ENCODE measurements around the gene COL12A1. TPM values are rescaled to one million over a fixed set of nuclear protein-coding genes. Genes with fewer than 3 reads are reported as not detected.
"Not testable (repeated sequence)": the region's sequence is repeated elsewhere in the genome, so short reads cannot be mapped to it uniquely, and the experiment has no call there.

COL12A1 gene
- total and polyA plus RNA-seq, 9 donors = 244 to 1,030 (median 553) TPM

DNA sequence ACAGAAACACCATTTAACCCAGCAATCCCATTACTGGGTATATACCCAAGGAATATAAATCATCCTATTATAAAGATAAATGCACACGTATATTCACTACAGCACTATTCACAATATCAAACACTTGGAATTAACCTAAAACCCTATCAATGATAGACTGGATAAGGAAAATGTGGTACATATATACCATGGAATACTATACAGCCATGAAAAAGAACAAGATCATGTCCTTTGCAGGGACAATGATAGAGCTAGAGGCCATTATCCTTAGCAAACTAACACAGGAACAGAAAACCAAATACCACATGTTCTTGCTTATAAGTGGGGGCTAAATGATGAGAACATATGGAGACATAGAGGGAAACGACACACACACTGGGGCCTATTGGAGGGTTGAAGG lies 19.3 kb downstream of the COL12A1 start:
- not testable (repeated sequence) for H3K9me3 ChIP-seq (replicated peaks; ENCODE audit: control insufficient read depth, low read depth, low read length); H3K27ac ChIP-seq (ENCODE audit: low read length); H3K27me3 ChIP-seq (ENCODE audit: control insufficient read depth, insufficient read depth, low read length); DNase-seq; H3K4me3 ChIP-seq (ENCODE audit: low read length); H3K4me1 ChIP-seq (ENCODE audit: control insufficient read depth, insufficient read depth, low read length)
- no CpG with 5 or more reads among the region's 2 CpGs for WGBS (ENCODE audit: insufficient coverage)
- H3K36me3 ChIP-seq (ENCODE audit: control insufficient read depth, insufficient read depth, low read length) = peaks cover 11% of the 10 kb centered on the region

DNA sequence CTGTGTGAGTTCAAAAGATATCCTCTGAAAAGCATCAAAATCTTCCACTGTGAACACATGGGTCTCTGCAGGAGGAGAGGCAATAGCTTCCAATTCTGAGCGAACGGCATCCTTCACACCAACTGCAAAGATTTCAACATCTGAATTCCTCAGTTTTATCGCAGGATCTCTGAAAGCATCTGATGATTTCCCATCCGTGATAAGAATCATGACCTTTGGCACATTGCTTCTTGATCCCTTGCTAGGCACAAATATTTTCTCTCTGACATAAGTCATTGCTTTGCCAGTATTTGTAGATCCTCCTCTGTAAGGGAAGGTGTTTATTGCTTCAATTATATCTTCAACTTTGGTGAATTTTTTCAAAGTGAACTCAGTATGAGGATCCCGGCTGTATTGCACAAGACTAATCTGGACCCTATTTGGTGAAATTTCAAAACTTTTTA lies 22.7 kb downstream of the COL12A1 start:
- H3K9me3 ChIP-seq (replicated peaks; ENCODE audit: control insufficient read depth, low read depth, low read length) = peaks cover 2% of the 10 kb centered on the region
- H3K27me3 ChIP-seq (ENCODE audit: control insufficient read depth, insufficient read depth, low read length) = no peaks in the 10 kb centered on the region
- no peaks in the 10 kb centered on the region for H3K4me1 ChIP-seq (ENCODE audit: control insufficient read depth, insufficient read depth, low read length)
- H3K4me3 ChIP-seq (ENCODE audit: low read length) = no peak overlapping the region
- no peak overlapping the region for H3K27ac ChIP-seq (ENCODE audit: low read length)
- WGBS (ENCODE audit: insufficient coverage) = 59% methylated on average over 5 of the region's 5 CpGs
- peaks cover 8% of the 10 kb centered on the region for H3K36me3 ChIP-seq (ENCODE audit: control insufficient read depth, insufficient read depth, low read length)
- no peak for DNase-seq

DNA sequence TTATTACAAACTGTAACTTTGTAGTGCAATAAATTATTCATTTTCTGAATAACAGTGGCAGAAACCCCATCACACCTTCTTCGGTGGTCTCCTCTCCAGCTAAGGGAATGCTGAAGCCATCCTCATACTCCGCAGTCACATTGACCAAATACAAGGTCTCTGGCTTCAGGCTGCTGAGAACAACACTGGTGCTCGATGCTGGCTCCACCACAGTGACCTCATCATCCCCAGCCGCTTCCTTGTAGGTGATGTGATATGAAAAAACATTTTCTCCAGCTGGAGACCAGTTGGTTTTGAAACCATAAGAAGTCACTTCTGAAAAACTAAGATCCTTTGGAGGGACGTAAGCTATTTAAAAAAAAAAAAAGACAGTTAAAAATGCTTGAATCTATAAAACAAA lies 25.0 kb downstream of the COL12A1 start:
- Histone ChIP-seq H3K4me1 (ENCODE audit: control insufficient read depth, insufficient read depth, low read length) (no peaks in the 10 kb centered on the region), H3K27me3 (ENCODE audit: control insufficient read depth, insufficient read depth, low read length) (no peaks in the 10 kb centered on the region), H3K36me3 (ENCODE audit: control insufficient read depth, insufficient read depth, low read length) (peaks cover 5% of the 10 kb centered on the region), H3K9me3 (replicated peaks; ENCODE audit: control insufficient read depth, low read depth, low read length) (no peaks in the 10 kb centered on the region), H3K27ac (ENCODE audit: low read length) (no peak overlapping the region), H3K4me3 (ENCODE audit: low read length) (no peak overlapping the region)
- no CpG with 5 or more reads among the region's 5 CpGs for WGBS (ENCODE audit: insufficient coverage)
- no peak for DNase-seq

DNA sequence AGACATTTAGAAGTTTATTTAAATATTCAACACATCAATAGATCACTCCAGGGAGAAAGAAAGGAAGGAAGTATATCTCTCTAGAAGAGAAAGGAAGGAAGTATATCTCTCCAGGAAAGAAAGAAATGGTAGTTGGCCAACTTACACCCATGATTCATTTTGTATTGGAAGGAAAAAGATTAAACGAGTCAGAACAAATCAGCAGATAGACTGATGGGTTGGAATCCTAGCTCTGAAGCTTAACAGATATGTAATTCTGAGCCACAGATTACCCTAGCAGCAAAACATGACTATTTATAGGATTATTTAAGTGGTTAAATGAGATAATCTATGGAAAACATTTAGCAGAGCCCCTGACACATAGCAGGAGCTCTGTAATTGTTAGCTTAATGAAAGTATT lies 27.1 kb downstream of the COL12A1 start:
- Histone ChIP-seq H3K27me3 (ENCODE audit: control insufficient read depth, insufficient read depth, low read length) (no peaks in the 10 kb centered on the region), H3K9me3 (replicated peaks; ENCODE audit: control insufficient read depth, low read depth, low read length) (no peaks in the 10 kb centered on the region), H3K36me3 (ENCODE audit: control insufficient read depth, insufficient read depth, low read length) (peaks cover 8% of the 10 kb centered on the region), H3K4me3 (ENCODE audit: low read length) (no peak overlapping the region), H3K4me1 (ENCODE audit: control insufficient read depth, insufficient read depth, low read length) (no peaks in the 10 kb centered on the region), H3K27ac (ENCODE audit: low read length) (no peak overlapping the region)
- WGBS (ENCODE audit: insufficient coverage) = no CpG with 5 or more reads among the region's 1 CpG
- DNase-seq = no peak

DNA sequence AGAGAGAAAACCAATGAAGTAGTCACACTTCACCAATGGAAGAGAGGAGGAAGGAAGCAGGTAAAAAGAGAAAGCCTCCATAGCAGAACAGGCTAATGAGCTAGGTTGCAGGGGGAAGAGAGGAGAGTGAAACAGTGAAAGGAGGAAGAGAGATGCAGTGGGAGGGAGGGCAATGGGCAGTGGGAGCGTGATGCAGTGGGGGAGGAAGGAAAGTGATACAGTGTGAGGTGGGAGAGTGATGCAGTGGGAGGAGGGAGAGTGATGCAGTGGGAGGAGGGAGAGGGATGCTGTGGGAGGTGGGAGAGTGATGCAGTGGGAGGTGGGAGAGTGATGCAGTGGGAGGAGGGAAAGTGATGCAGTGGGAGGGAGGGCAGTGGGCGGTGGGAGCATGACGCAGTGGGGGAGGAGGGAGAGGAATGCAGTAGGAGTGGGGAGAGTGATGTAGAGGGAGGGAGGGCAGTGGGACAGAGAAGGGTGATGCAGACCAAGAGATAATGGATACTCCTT lies 29.7 kb downstream of the COL12A1 start:
- Histone ChIP-seq H3K36me3 (ENCODE audit: control insufficient read depth, insufficient read depth, low read length) (peaks cover 4% of the 10 kb centered on the region), H3K27ac (ENCODE audit: low read length) (no peak overlapping the region), H3K4me1 (ENCODE audit: control insufficient read depth, insufficient read depth, low read length) (peaks cover 2% of the 10 kb centered on the region), H3K9me3 (replicated peaks; ENCODE audit: control insufficient read depth, low read depth, low read length) (no peaks in the 10 kb centered on the region), H3K27me3 (ENCODE audit: control insufficient read depth, insufficient read depth, low read length) (no peaks in the 10 kb centered on the region), H3K4me3 (ENCODE audit: low read length) (no peak overlapping the region)
- 90% methylated on average over 3 of the region's 3 CpGs for WGBS (ENCODE audit: insufficient coverage)
- no peak for DNase-seq

DNA sequence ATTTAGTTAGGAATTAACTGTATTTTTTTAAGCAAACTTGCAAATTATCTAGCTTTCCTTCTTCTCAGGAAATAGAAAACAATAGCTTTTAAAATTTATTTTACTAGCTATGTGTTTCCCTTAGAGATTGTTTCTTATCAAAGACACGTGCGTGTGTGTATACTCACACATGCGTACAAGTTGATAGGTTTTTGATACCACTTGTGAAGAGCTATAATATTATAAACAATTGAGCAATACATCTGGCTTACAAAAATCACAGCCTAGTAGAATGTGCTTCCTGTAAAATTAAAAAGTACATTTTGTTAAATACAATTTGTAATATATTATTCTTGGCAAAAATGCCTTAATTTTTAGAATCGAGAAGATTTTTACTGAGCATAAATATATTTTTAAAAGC lies 33.9 kb downstream of the COL12A1 start:
- H3K4me1 ChIP-seq (ENCODE audit: control insufficient read depth, insufficient read depth, low read length) = peaks cover 4% of the 10 kb centered on the region
- H3K9me3 ChIP-seq (replicated peaks; ENCODE audit: control insufficient read depth, low read depth, low read length) = no peaks in the 10 kb centered on the region
- WGBS (ENCODE audit: insufficient coverage) = no CpG with 5 or more reads among the region's 4 CpGs
- H3K36me3 ChIP-seq (ENCODE audit: control insufficient read depth, insufficient read depth, low read length) = peaks cover 4% of the 10 kb centered on the region
- no peaks in the 10 kb centered on the region for H3K27me3 ChIP-seq (ENCODE audit: control insufficient read depth, insufficient read depth, low read length)
- DNase-seq = no peak
- H3K27ac ChIP-seq (ENCODE audit: low read length) = peak overlapping the region; percentile 77
- no peak overlapping the region for H3K4me3 ChIP-seq (ENCODE audit: low read length)

DNA sequence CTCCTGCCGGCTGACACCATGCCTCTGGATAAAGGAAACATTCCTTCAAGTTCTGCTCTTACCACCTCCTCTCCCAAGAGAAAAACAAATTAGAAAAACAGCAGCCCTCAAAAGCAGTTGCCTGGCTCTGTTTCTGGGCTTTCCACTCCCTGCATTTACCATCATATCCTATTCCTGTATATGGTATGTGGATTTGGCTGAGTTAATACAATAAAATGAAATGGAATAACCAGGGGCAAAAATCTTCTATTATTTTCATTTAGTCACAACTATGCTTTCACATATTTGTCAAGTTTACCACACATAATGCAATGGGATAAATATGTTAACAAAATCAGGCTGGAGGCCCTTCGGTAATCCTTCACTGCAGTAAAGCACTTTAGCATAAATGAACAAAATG lies 34.3 kb downstream of the COL12A1 start:
- Histone ChIP-seq H3K4me3 (ENCODE audit: low read length) (no peak overlapping the region), H3K27ac (ENCODE audit: low read length) (peak overlapping the region; percentile 77), H3K27me3 (ENCODE audit: control insufficient read depth, insufficient read depth, low read length) (no peaks in the 10 kb centered on the region), H3K9me3 (replicated peaks; ENCODE audit: control insufficient read depth, low read depth, low read length) (no peaks in the 10 kb centered on the region), H3K4me1 (ENCODE audit: control insufficient read depth, insufficient read depth, low read length) (peaks cover 4% of the 10 kb centered on the region), H3K36me3 (ENCODE audit: control insufficient read depth, insufficient read depth, low read length) (peaks cover 4% of the 10 kb centered on the region)
- DNase-seq = peak; percentile 92
- no CpG with 5 or more reads among the region's 2 CpGs for WGBS (ENCODE audit: insufficient coverage)

DNA sequence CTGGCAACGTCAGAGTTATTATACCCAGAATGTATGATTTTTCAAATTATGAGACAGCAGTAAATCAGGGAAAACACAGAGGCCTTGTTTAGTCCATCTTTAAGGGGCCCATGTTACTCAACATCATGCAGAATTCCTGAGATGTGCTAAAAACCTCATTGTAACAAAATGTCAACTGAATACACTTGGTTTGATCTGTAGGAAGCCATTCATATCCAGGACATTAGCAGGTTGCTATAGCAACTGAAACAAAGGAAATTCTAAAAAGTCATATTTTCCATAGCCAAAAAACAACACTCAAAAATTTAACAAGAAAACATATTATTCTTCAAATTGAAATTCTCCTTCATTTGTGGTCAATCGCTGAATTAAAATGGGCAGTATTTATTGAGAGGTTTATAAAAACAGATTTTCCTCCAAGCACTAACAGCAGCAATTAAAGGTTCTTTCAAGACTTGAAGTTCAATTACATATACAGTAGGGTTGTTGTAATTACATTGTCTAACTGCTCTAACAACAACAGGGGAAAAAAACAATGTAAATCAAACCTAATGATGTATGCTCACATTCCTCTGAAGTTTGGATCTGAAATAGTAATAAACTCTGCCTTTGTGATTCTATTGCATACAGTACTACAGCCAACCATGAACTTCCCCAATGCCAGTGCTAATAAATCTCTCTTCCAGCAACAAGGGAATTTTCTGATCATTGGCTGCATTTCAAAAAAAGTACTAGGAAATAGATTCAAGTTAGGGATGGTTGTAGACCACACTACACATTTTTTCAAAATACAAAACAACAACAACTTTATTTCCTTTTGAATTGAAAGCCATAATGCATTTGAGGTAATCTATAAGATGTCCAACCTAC lies 34.9 kb downstream of the COL12A1 start:
- WGBS (ENCODE audit: insufficient coverage) = no CpG with 5 or more reads among the region's 2 CpGs
- DNase-seq = peak; percentile 80
- no peaks in the 10 kb centered on the region for H3K9me3 ChIP-seq (replicated peaks; ENCODE audit: control insufficient read depth, low read depth, low read length)
- H3K36me3 ChIP-seq (ENCODE audit: control insufficient read depth, insufficient read depth, low read length) = peaks cover 3% of the 10 kb centered on the region
- H3K27me3 ChIP-seq (ENCODE audit: control insufficient read depth, insufficient read depth, low read length) = no peaks in the 10 kb centered on the region
- H3K27ac ChIP-seq (ENCODE audit: low read length) = peak overlapping the region; percentile 77
- H3K4me1 ChIP-seq (ENCODE audit: control insufficient read depth, insufficient read depth, low read length) = peaks cover 4% of the 10 kb centered on the region
- no peak overlapping the region for H3K4me3 ChIP-seq (ENCODE audit: low read length)

DNA sequence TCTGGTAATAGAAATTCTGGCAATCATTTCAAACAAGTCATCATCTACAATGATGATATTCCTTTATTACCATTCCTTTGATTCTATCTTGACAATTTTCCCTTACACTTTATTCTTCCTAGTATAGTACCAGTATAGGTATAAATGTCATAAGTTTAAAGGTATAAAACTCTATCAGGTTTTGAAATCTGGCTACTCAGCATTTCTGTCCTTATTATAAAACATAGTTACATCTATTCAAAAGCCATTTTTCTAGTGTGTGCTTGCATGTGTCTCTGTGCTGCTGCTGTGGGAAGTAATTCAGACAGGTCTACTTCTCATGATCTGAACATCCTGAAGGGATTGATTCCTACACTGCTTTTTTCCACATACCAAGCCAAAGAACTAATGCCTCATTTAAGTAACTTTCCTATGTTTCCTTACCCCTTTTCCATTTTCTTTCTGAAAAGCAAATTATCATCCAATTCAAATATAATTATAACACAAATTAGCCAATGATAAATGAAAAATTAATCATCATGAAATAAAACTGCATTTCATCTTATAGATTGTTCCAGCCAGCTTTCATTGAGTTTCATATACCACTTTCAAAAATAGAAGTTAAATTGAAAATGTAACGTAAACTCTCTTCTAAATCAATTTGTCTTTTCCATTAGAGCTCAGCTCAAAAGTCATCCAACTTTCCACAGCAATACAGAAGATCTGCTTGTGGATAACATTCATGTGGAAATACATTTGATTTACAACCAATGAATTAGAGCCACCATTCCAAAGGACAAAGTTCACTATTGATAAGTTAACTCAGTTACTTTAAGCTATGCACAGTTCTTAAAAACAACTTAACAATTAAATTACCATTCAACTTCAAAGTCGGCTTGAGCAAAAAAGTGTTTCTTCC lies 35.9 kb downstream of the COL12A1 start:
- Histone ChIP-seq H3K27ac (ENCODE audit: low read length) (peak overlapping the region; percentile 77), H3K27me3 (ENCODE audit: control insufficient read depth, insufficient read depth, low read length) (no peaks in the 10 kb centered on the region), H3K4me3 (ENCODE audit: low read length) (no peak overlapping the region), H3K4me1 (ENCODE audit: control insufficient read depth, insufficient read depth, low read length) (peaks cover 4% of the 10 kb centered on the region), H3K9me3 (replicated peaks; ENCODE audit: control insufficient read depth, low read depth, low read length) (no peaks in the 10 kb centered on the region), H3K36me3 (ENCODE audit: control insufficient read depth, insufficient read depth, low read length) (peaks cover 6% of the 10 kb centered on the region)
- WGBS (ENCODE audit: insufficient coverage) = no CpG with 5 or more reads among the region's 2 CpGs
- peak; percentile 92 for DNase-seq

DNA sequence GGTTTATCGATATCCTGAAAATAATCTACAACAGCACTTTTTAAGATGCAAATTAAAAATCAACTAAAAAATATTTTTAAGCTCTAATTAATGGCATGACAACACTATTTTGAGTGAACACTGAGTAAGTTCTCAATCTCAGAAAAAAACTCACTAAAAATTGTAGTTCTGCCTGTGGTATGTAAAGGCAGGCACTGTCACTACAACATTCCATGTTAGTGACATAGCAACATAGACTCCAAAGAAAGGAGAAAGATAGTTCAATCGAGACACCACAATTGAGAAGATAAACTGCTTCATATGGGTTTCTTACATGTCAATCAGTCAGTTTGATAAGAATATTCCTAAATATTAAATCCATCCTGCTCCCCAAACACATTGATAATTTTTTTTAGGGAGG lies 38.0 kb downstream of the COL12A1 start:
- no peak overlapping the region for H3K4me3 ChIP-seq (ENCODE audit: low read length)
- WGBS (ENCODE audit: insufficient coverage) = no CpG with 5 or more reads among the region's 2 CpGs
- H3K27me3 ChIP-seq (ENCODE audit: control insufficient read depth, insufficient read depth, low read length) = no peaks in the 10 kb centered on the region
- H3K27ac ChIP-seq (ENCODE audit: low read length) = peak overlapping the region; percentile 53
- no peak for DNase-seq
- H3K36me3 ChIP-seq (ENCODE audit: control insufficient read depth, insufficient read depth, low read length) = peaks cover 4% of the 10 kb centered on the region
- H3K9me3 ChIP-seq (replicated peaks; ENCODE audit: control insufficient read depth, low read depth, low read length) = no peaks in the 10 kb centered on the region
- H3K4me1 ChIP-seq (ENCODE audit: control insufficient read depth, insufficient read depth, low read length) = peaks cover 4% of the 10 kb centered on the region
